ENCODE data around the gene CREB3. TPM values are rescaled to one million over a fixed set of nuclear protein-coding genes. Genes with fewer than 3 reads are reported as not detected.

CREB3 gene
- total RNA-seq, 1 experiment from 2014 or later = 27.3 TPM

DNA sequence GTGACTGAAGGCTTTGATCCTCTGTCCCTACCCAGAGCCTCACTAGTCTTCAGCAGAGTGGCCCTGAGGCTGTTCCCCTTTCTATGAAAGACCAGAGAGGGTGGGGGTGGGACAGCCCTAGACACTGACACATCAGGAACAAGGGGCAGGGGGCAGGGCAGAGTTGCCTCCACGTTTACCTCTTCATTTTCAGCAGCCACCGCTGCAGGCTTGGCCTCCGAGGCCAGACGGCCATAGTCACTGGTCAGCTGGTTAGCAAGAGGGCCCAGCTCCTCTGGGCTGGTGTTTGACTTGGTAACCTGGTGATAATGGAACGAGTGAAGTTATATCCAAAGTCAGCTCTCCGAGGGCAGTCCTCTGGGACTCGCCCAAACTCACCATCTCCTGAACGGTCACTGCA, 27.1 kb upstream of the CREB3 start:
- Histone ChIP-seq H3K14ac (ENCODE audit: insufficient read depth, low read length) (no peak overlapping the region), H2BK12ac (ENCODE audit: insufficient read length, low read depth, low read length) (no peak overlapping the region), H3K27ac (ENCODE audit: insufficient read length, low read depth, low read length) (no peak overlapping the region), H2AFZ (ENCODE audit: low read length) (no peak overlapping the region), H4K20me1 (ENCODE audit: control insufficient read depth, insufficient read depth, insufficient read length) (no peaks in the 10 kb centered on the region), H4K8ac (replicated peaks; ENCODE audit: insufficient read length, low read depth, low read length) (no peak overlapping the region), H2BK5ac (ENCODE audit: insufficient read length, low read length) (no peak overlapping the region), H3K56ac (ENCODE audit: insufficient read length, low read depth, low read length) (no peak overlapping the region), H3K4ac (ENCODE audit: low read depth, low read length) (no peak overlapping the region), H3K23me2 (ENCODE audit: insufficient read length, low read depth, low read length, poor library complexity, severe bottlenecking) (no peaks in the 10 kb centered on the region), H4K5ac (ENCODE audit: insufficient read length, low read depth, low read length) (no peak overlapping the region), H2BK120ac (ENCODE audit: low read depth, low read length, poor library complexity, severe bottlenecking) (no peak overlapping the region), H3K18ac (ENCODE audit: insufficient read length, low read depth, low read length) (no peak overlapping the region), H2BK15ac (ENCODE audit: low read depth, low read length) (no peak overlapping the region), H3K9ac (ENCODE audit: extremely low read depth, insufficient read length, low read length) (no peak overlapping the region), H3K4me2 (ENCODE audit: insufficient read depth, insufficient read length, low read length) (no peak overlapping the region), H3K4me1 (ENCODE audit: insufficient read depth, low read length) (no peaks in the 10 kb centered on the region), H2BK20ac (ENCODE audit: low read depth, low read length, poor library complexity, severe bottlenecking) (no peak overlapping the region), H3K9me3 (ENCODE audit: control insufficient read depth, low read depth, low read length) (no peaks in the 10 kb centered on the region), H3K27me3 (ENCODE audit: insufficient read depth, low read length) (no peaks in the 10 kb centered on the region), H3K79me1 (ENCODE audit: insufficient read depth, low read depth, low read length, poor library complexity, severe bottlenecking) (no peaks in the 10 kb centered on the region), H3K23ac (ENCODE audit: insufficient read length, low read depth, low read length) (no peak overlapping the region), H3K79me2 (ENCODE audit: insufficient read depth, low read length) (no peaks in the 10 kb centered on the region), H4K91ac (ENCODE audit: insufficient read length, low read depth, low read length) (no peak overlapping the region), H3T11ph (ENCODE audit: low read length) (no peak overlapping the region), H2AK5ac (ENCODE audit: insufficient read length, low read length) (no peak overlapping the region)
- no CpG with 5 or more reads among the region's 8 CpGs for WGBS (ENCODE audit: extremely low coverage, insufficient read length, low lambda C conversion rate)
- DNase-seq = no peak
- Mint-ChIP-seq H3K4me1 (no peaks in the 10 kb centered on the region), H3K4me3 (no peak overlapping the region), H3K9me3 (no peaks in the 10 kb centered on the region), H3K36me3 (ENCODE audit: insufficient read depth in 1 of 3, low read depth in 3 of 3) (peaks cover 3 to 56% (median 47%) of the 10 kb centered on the region in 3 experiments), H3K27ac (no peak overlapping the region; a peak in 1 of 7 replicates), H3K27me3 (ENCODE audit: low read depth) (no peaks in the 10 kb centered on the region)
- TF ChIP-seq CTCF (conservative IDR thresholded peaks at IDR 0.05) = no peak

Measured in H9 (cell line).